Measurements from ENCODE around the gene ABLIM2.

Gene ABLIM2

DNA sequence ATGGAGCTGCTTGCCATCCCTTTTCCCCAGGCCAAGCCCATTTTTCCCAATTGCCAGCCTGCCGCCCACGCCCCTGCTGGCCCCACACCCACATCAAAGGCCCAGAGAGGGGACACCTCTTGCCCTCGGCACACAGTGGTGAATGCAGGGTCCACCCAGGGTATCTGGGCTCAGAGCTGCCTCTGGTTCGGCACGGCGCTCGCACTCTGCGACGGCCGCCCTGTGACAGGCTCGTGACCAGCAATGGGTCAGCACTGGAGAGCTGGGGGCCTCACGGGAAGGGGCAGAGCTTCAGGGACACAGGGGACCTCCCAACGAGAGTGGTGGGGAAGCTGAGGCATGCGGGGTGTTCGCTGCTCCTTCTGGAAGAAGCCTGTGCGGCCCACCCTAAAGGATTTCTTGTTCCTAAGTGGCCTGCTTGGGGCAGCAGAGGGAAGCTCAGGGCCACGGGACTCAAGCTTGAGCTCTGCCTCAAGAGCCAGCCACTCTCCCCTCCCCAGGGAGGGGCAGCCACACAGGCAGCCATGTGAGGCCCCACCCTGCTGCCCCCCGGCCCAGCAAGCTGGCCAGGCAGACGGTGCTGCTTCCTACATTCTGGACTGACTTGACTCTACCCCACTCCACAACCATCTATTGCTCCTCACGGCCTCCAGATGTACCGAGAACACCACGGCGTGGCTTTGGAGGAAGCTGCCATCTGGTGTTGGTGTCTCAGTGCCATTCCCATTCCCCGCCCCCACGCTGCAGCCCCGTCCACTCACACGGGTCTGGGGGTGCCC lies 73.7 kb downstream of the ABLIM2 start:
- no peak for DNase-seq (ENCODE audit: low read depth)

DNA sequence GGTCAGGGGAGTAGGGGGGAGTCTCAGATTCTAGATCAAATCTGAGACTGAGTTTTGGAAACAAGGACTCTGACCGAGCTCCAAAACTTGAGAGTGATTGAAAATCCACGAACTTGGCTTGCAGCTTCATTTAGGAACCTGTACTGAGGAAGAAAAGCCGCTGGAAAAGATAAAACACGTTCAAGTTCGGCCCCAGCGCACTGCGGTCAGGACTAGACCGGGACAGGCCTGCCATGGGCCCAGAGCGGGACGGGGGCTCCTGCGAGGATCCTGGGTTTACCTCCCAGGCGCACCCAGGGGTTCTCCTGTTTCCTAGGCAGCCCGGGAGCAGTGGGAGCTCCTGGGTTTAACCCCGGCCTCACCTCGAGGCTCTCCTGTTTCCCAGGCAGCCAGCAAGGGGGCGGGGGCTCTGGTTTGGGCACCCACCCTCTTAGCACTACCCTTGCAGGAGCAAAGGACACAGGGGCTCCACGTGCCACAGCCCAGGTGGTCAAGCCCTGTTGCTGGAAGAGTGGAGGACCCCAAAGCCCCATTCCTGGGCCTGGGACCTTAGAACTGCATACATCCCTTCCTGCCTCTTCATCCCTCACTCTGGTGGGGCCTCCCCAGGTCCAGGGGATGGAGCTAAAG lies 74.5 kb downstream of the ABLIM2 start:
- no peak for DNase-seq (ENCODE audit: low read depth)

DNA sequence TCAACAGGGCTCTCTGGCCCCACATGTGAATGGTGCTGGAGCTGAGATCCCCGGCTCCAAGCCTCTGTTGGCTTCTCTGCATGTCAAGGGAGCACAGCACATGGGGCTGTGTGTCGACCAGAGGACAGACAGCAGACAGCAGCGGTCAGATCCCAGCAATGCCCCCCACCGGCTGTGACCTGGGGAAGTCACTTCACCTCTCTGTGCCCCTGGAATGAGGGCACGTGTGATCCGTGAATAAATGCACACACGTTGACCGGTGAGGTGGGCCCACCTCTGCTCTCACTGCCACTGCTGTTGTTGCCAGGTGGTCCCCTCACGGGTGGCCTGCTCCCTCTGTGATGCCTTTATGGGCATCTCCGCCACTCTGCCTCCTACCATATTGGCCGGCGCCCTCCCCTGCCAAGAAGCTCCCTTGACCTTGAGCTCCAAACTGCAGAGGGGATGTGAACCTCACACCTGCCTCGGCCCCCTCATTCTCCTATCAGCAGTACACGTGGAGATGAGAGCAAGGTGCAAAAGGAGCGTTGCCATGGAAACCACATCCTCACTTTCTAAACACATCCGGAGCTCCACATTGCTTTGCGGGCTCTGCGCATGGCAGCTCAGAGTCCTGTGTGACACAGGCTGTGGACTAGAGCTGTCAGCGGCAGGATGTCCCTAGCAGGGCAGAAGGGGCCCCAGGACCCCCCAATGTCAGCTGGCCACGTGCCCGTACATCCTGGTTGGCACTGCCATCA lies 75.4 kb downstream of the ABLIM2 start:
- no peak for DNase-seq (ENCODE audit: low read depth)

DNA sequence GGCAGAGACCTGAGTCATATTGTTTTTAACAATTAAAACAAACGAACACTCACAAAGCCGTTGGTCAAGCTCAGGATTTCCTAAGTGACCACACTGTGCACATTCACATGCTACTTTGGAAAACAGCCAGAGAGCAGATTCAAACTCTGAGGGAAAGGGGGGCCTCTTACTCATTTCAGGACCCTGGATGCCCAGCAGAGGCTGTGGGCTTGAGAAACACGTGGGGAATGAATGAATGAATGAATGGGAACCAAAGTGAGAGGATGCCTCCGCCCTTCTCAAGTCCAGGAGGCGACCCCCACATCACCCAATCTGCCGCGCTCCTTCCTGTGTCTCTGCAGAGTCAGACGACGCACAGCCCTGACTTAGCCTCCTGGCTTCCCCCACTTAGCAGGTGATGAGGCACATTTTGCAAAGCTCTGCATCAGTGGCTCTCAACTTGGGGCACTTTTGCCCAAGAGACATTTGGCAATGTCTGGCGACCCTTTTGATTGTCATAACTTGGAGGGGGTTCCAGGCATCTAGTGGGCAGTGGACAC lies 76.0 kb downstream of the ABLIM2 start:
- no peak for DNase-seq (ENCODE audit: low read depth)

DNA sequence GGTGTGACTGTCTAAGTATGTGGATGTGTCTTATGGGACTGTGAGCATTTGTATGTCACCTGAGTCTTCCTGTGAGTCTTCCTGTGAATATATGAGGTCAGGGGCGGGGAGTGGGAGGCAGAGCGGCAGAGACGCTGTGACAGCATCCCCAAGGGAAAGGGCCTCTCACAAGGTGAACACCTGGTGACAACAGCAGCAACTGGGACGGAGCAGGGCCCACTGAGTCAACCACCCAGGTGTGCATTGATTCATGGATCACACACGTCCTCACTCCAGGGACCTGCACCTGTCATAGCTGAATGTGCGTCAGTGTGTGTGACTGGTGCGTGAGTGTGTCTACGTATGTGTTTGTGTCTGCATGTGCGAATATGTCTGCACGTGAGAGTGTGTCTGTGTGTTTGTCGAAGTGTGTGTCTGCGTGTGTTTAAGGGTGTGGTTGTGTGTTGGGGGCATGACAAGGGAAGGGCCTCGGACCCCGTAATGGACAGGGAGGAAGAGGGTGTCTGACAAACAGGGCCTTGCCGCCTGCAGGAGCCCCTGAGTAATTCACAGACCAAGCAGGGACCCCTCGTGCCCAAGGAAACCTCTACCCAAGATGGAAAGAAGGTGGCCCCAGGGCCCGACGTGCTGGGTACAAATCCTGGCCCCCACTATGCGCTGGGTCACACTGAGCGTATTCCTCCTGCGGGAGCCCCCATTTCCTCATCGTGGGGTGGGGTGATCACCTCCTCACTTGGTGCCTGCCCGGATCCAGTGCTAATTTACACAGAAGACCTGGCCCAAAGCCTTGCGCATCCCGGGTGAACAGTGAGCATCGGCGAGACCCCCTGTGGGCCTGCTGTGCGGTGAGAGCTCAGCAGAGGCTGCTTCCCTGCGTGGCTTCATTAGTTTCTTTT lies 76.7 kb downstream of the ABLIM2 start:
- no peak for DNase-seq (ENCODE audit: low read depth)

DNA sequence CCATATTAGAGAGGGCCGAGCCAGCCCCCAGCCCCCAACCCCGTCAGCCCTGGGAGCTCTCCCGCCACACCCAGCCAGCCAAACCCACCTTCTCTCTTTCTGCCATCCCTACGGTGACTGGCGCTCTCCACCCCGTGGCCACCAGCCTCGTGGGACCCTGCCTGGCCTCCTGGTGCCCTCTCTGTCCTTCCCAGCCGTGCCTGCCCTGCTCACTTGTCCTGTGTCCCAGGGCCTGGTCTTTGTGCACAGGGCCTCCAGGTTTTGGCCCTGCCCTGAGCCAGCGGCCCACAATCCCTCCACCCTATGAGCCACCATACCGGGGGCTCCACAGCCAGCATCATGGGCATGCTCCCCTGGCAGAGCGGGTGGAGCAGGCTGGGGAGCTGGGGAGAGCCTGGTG lies 77.4 kb downstream of the ABLIM2 start:
- no peak for DNase-seq (ENCODE audit: low read depth)

DNA sequence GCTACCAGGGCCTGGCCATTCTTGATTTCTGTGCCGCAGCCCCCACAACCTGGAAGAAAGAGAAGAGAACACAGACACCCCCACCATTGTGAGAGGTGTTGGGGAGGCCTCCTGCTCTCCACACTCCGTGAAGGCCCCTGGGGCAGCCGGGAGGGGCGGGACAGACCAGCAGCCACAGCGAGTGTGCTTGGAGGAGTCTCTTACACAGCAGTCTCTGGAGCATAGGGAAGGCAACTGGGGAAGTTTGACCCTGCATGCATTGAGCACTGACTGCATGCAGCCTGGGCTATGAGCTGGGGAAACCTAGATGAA lies 77.9 kb downstream of the ABLIM2 start:
- DNase-seq (ENCODE audit: low read depth) = no peak

DNA sequence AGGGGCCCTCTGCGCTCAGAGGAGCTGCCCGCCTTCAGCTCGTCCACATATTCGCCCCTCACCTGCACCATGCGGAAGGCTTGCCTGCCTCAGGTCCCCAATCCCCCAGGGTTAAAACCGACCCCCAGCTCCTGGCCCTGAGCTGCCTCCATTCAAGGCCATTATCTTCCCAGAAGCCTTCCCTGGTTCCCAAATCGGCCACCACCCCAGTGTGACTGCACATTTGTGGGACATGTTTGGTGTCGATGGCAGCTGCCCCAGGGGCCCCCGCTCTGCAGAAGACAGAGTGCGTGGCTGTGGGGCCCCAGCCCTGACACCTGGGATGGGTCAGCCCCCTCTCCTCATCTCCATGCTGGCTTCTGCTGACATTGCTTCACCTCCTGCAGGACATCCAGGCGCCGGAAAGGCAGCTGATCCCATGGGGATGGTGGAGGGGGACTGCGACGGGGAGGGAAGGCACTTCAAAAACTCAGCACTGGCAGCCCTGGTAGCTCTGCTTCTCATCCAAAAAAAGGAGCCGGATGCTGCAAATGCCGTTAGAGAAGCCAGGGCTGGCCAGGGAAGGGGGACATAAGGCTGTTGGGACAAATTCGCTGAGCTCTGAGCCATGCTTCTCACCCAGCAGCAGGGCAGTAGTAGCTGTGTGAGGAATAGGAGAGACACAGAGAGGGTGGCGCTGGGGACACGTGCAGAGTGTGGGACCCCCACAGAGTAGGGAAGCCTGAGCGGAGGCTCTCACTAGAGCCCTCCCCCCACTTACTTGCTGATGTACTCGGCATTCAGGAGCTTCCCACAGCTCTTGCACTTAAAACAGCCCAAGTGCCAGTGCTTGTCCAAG lies 78.5 kb downstream of the ABLIM2 start:
- DNase-seq (ENCODE audit: low read depth) = no peak

DNA sequence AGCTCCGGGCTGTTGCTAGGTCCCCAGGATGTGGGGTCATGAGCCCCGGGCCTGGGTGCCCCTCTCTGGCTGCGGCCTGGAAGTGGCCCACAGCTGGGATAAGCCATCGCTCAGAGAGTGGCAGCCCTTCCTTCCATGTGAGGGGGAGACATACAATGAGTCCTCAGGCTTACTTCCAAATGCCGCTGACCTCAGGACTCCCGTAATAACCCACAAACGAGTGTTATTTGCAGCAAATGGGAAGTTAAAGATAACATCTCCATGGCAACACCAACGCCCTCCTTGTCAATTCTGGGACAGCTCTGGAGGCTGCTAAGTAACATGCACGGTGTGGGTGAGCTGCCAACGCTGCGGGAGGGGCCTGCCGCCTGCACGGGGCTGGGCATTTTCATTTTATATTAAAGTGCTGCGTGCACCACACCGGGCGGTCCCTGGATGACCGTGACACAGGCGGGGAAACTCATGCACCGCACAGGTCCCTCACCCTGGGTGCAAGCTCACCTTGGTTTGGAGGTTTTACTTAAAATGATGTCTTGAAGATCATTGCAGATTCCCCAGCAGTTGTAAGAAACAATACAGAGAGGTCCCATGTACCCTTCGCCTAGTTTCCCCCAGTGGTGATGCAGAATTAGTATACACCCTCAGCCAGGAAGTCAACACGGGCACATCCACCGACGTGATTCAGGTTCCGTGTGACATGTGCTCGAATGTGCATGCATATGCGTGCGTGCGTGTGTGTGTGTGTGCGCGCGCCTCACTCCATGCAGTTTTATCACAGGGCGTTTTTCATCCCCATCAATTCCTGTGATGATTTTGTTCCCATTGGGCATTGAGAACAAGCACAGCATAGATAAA lies 79.4 kb downstream of the ABLIM2 start:
- no peak for DNase-seq (ENCODE audit: low read depth)

DNA sequence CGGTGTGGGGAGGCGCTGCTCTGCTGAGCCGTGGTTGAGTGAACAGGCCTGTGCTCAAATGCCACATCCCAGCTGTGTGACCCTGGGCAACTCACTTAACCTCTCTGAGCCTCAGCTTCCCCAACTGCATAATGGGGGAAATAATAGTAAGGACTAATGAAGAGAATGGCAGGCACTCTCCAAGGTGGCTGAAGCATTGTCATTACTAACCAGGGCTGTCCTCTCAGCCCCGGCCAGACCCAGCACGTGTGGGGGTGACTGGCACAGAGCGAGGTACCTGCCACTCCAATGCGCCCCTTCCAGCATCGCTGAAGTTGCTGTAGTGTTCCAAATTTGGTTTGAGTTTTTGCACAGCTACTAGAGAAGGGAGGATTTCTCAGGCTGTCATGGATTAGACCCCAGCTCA lies 80.0 kb downstream of the ABLIM2 start:
- DNase-seq (ENCODE audit: low read depth) = no peak

DNA sequence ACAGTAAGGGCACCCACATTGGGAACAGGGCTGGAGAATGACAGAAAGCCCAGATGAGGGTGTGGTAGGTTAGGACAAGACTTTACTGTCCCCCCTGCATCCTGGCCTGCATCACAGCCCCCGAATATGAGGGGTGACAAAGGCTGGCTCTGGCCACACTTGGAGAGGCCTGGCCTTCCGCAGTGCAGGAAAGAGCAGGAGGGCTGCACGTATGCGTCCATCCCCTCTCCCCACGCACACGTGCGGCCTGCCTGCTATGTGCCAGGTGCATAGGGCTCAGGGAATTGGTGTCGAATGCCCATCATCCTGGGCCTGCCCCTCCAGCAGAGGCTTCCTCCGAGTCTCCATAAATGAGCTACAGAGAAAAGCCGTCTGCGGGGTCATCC lies 80.5 kb downstream of the ABLIM2 start:
- DNase-seq (ENCODE audit: low read depth) = no peak

DNA sequence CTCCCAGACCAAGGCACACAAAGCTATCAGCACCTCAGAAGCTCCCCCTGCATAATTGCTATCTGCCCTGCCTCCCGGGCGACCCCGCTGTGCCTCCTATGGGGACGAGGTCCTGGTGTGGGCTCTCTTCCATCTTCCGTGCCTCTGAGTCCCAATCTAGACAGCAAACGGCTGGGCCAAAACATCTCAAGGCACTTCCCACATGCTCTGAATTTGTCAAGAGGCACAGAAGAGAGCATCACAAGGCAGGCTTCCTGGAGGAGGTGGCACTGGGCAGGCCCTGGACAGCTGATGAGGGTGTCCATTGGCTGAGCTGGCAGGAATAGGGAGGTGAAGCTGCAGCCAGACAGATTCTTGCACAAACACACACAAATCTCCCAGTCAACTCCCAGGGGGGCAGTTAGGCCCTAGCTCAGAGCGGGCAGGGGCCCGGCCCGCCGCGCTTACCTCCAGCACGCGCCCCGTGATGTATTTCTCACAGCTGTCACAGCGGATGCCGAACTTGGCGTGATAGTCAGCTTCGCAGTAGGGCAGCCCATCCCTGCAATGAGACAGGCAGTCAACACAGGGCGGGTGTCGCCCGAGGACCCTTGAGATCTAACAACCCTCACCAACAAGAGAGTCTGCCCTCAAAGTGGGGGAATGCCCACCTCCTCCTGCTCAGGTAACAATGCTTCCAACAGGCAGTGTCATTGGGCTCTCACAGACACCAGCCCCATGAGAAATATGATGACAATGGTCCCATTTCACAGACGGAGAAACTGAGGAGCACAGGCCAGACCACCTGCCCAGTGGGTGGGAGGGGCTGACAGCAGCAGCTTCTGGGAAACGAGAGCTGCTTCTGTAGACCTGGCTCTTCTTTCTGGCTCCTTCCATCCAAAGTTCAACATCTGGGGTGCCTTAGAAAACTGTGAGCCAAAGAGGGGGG lies 81.2 kb downstream of the ABLIM2 start:
- no peak for DNase-seq (ENCODE audit: low read depth)

DNA sequence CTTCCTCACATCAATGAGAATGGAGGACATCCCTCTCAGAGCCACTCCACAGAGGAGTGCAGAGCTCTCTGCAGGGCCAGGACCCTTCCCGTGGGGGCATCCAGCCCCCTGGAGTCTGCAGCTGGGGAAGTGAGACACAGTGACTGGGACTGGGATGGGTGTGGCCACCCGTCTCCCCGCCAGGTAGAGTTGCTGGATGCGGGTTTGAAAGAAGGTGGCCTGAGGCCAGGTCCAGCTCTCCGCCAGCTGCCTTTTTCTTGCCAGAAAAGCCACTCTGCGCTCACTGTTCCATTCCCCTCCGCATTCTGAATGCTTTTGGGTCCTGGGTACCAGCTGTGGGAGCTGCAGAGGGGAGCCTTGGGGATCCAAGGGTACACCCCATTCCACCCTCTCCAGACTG lies 82.6 kb downstream of the ABLIM2 start:
- DNase-seq (ENCODE audit: low read depth) = no peak

DNA sequence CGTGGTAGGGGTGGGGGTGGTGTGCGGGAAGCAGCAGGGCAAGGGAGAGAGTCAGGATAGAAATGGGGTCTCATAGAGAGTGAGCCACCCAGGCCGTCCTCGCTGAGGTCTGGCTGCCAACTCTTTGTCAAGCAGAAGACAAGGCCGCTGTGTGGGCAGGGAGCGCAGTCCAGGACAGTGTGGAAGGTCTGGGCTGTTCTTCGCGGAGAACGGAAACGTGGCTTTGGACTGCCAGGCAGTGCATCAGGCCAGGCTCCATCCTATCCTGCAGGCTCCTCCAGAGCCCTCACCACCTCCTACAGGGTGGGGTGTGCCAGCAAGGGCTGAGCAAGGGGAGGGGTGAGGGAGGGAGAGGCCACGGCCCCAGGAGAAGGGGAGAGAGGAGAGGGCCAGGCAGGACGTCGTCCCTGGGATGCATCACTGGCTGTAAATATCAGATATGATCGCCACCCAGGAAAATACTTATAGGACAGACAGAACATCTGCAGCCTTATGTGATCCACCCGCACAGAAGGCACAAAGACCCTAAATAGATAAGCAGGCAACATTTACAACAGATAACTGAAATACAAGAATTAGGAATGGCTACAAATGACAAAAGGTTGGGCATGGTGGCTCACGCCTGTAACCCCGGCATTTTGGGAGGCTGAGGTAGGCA lies 85.3 kb downstream of the ABLIM2 start:
- DNase-seq (ENCODE audit: low read depth) = no peak

DNA sequence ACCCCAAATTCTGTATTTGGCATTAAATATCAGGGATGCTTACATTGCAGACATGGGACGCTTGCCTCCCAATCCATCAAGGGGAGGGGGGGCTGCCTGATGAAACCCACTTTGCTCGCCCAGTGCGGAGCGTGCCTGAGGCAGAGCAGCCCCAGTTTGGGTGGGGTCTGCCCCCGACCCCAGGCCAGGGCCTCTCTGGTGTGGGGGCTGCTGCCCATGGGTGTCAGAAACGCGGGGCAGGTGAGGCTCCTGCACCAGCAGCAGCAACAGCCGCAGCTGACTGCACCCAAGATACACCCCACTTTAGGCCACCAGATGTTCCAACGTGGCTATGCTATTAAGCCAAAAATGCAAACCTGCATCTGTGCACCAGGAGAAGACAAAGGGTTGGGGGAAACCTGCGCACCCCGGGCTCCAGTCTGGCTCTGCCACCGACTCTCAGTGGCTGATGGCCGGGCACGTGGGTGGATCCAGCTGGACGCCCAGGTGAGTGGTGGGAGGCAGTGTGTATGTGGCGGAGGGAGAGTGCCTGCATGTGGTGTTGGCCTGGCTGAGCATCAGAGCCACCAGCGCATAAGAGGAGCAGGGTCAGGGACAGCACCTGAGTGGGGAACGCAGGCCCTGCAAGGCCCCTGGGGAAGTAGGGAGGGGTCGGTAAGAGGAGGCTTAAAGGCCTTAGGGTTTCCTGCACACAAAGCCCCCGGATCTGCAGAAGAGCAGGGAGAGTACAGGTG lies 86.2 kb downstream of the ABLIM2 start:
- DNase-seq (ENCODE audit: low read depth) = no peak

DNA sequence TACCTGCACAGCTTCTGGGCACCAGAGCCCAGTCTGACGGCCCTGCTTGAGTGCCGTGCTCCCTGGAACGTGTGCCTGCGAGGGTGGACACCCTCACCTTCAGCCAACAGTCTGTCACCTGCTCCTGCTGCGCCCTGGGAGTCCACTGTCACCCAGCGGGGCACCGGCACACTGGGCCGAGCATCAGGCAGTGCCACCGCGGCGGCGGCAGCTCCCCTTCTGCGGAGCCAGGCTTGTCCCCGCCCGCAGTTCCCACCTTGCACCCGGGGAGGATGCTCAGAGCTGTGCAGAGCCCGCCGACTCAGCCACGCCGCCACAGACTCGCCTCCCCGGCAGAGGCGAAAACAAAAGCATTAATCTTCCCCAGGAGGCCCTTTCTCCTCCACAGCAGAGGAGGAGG lies 86.8 kb downstream of the ABLIM2 start:
- DNase-seq (ENCODE audit: low read depth) = no peak

DNA sequence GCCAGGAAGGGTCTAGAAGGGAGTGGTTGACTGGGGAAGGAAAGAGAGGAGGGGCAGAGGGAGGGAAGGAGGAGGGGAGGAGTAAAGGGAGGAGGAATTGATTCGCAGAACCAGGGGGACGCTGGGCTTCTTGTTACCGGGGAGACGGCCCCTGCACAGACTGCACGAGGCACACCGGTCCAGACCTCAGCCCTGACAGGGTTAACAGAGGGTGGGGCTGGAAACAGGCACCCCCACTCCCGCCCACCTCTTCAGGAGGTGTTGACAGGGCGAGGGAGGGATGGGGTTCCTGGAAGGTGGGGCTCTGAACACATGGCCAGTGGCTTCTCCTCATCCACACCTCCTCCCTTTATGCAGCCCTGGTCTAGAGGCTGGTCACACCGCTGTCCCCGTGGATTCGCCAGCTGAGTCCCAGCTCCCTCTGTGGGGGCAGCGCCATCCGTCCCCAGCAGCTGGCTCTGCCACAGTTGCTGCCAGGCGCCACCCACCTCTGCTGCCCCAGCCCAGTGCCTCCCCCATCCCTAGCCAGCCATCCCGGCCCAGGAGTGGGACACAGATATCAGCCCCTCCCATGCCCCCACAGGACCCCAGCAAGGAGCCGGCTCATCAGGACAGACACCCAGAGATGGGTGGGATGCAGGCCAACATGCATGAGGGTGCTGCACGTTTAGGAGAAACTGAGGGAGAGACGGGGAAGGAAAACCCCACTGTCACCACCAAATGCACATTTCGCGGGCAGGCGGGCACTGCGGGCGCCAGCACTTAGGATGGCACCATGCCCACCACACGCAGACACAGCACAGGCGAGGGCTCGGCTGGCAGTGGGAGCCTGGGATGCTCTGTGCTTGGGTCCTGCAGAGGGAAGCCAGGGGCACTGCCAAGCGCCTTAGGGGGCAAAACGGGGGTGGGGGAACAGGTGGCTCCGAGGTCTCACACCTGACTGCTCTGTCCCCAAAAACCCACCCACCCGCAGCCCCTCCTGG lies 87.6 kb downstream of the ABLIM2 start:
- no peak for DNase-seq (ENCODE audit: low read depth)

Measured in stromal cell of bone marrow (primary cell).